OCI-LY3 (cell line): ENCODE measurements around the gene SOX8.
"Not testable (repeated sequence)": the region's sequence is repeated elsewhere in the genome, so short reads cannot be mapped to it uniquely, and the experiment has no call there.

Source experiments
- EZH2phosphoT487 ChIP-seq: fragments of 200-600 bp; shearing (Covaris generic); IDR thresholded peaks from 2 replicates; pipeline ENCODE4 v1.6.1; 2018; ENCODE audit warnings: antibody characterized with exemption, mixed run types, low read depth
- TF ChIP-seq, protein P1 (sequence below): fragments of 200-600, 300-600 bp; sonication (generic); IDR thresholded peaks from 2 replicates; pipeline ENCODE4 v1.5.1; 2014; ENCODE audit warnings: antibody characterized with exemption, low read length, low read depth

DNA sequence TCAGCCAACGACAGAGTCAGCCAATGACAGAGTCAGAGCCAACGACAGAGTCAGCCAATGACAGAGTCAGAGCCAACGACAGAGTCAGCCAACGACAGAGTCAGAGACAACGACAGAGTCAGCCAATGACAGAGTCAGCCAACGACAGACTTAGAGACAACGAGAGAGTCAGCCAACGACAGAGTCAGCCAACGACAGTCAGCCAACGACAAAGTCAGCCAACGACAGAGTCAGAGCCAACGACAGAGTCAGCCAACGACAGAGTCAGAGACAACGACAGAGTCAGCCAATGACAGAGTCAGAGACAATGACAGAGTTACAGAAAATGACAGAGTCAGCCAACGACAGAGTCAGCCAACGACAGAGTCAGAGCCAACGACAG, 33.7 kb upstream of the SOX8 start:
- TF ChIP-seq, protein P1, sequence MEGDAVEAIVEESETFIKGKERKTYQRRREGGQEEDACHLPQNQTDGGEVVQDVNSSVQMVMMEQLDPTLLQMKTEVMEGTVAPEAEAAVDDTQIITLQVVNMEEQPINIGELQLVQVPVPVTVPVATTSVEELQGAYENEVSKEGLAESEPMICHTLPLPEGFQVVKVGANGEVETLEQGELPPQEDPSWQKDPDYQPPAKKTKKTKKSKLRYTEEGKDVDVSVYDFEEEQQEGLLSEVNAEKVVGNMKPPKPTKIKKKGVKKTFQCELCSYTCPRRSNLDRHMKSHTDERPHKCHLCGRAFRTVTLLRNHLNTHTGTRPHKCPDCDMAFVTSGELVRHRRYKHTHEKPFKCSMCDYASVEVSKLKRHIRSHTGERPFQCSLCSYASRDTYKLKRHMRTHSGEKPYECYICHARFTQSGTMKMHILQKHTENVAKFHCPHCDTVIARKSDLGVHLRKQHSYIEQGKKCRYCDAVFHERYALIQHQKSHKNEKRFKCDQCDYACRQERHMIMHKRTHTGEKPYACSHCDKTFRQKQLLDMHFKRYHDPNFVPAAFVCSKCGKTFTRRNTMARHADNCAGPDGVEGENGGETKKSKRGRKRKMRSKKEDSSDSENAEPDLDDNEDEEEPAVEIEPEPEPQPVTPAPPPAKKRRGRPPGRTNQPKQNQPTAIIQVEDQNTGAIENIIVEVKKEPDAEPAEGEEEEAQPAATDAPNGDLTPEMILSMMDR, result not testable (repeated sequence)
- not testable (repeated sequence) for TF ChIP-seq EZH2phosphoT487
